ENCODE data around the gene TDRD10.
"Not testable (repeated sequence)": the region's sequence is repeated elsewhere in the genome, so short reads cannot be mapped to it uniquely, and the experiment has no call there.

The TDRD10 gene

GRCh38 chr1:154517661-154518060, 15.6 kb downstream of the TDRD10 start:
- DNase-seq (ENCODE audit: low read depth in 3 of 3), result no peak

- no peak for DNase-seq (ENCODE audit: low read depth in 3 of 3)
Observed at GRCh38 chr1:154519591-154519991, 17.6 kb downstream of the TDRD10 start.

GRCh38 chr1:154520333-154520732, 18.3 kb downstream of the TDRD10 start:
- DNase-seq (ENCODE audit: low read depth in 3 of 3), result no peak

GRCh38 chr1:154521695-154522094, 19.7 kb downstream of the TDRD10 start:
- no peak for DNase-seq (ENCODE audit: low read depth in 3 of 3)

- DNase-seq (ENCODE audit: low read depth in 3 of 3), result no peak
Observed at GRCh38 chr1:154524881-154525280, 22.9 kb downstream of the TDRD10 start.

GRCh38 chr1:154527192-154527591, 25.2 kb downstream of the TDRD10 start:
- no peak for DNase-seq (ENCODE audit: low read depth in 3 of 3)

- no peak for DNase-seq (ENCODE audit: low read depth in 3 of 3)
Observed at GRCh38 chr1:154529308-154529707, 27.3 kb downstream of the TDRD10 start.

- not testable (repeated sequence) for DNase-seq (ENCODE audit: low read depth in 3 of 3)
Observed at GRCh38 chr1:154531950-154532349, 29.9 kb downstream of the TDRD10 start.

GRCh38 chr1:154533952-154534844, 32.2 kb downstream of the TDRD10 start:
- no peak for DNase-seq (ENCODE audit: low read depth in 3 of 3)

- DNase-seq (ENCODE audit: low read depth in 3 of 3), result no peak
Observed at GRCh38 chr1:154536570-154536969, 34.6 kb downstream of the TDRD10 start.

- no peak for DNase-seq (ENCODE audit: low read depth in 3 of 3)
Observed at GRCh38 chr1:154539486-154540483, 37.8 kb downstream of the TDRD10 start.

- no peak for DNase-seq (ENCODE audit: low read depth in 3 of 3)
Observed at GRCh38 chr1:154541231-154541630, 39.2 kb downstream of the TDRD10 start.

- DNase-seq (ENCODE audit: low read depth in 3 of 3), result peak; percentile 41 to 57 (median 50)
Observed at GRCh38 chr1:154546264-154547063, 44.4 kb downstream of the TDRD10 start.

GRCh38 chr1:154547105-154547732, 45.2 kb downstream of the TDRD10 start:
- DNase-seq (ENCODE audit: low read depth in 3 of 3), result no peak

- DNase-seq (ENCODE audit: low read depth in 3 of 3), result no peak
Observed at GRCh38 chr1:154548028-154548427, 46.0 kb downstream of the TDRD10 start.

GRCh38 chr1:154549202-154549770, 47.3 kb downstream of the TDRD10 start:
- no peak for DNase-seq (ENCODE audit: low read depth in 3 of 3)

- no peak for DNase-seq (ENCODE audit: low read depth in 3 of 3)
Observed at GRCh38 chr1:154550070-154550469, 48.1 kb downstream of the TDRD10 start.

GRCh38 chr1:154550657-154551056, 48.6 kb downstream of the TDRD10 start:
- no peak for DNase-seq (ENCODE audit: low read depth in 3 of 3)

GRCh38 chr1:154551474-154551873, 49.5 kb downstream of the TDRD10 start:
- DNase-seq (ENCODE audit: low read depth in 3 of 3), result no peak

GRCh38 chr1:154552036-154552435, 50.0 kb downstream of the TDRD10 start:
- DNase-seq (ENCODE audit: low read depth in 3 of 3), result no peak

All from stimulated activated CD4-positive, alpha-beta T cell treated with anti-CD3 and anti-CD28 coated beads, TNF-alpha, amount 100 ng/mL, for 48 hours (primary cell).